HepG2 (cell line): ENCODE data around the gene ICAM5. TPM values are rescaled to one million over a fixed set of nuclear protein-coding genes. Genes with fewer than 3 reads are reported as not detected.

Source experiments
- HNF4A ChIP-seq: sonication (generic); formaldehyde crosslinking; IDR thresholded peaks from 2 replicates; pipeline ENCODE4 v1.4.0; 2020; ENCODE audit warnings: missing genetic modification reagents
- IKZF1 ChIP-seq: fragments of 450-650 bp; IDR thresholded peaks from 2 replicates; pipeline ENCODE4 v1.7.1; 2016
- MXI1 ChIP-seq: IDR thresholded peaks from 3 replicates; pipeline ENCODE4 v1.6.1; 2012; ENCODE audit warnings: low read depth, low read length, inconsistent platforms, borderline replicate concordance
- MYC ChIP-seq: sonication (generic); formaldehyde crosslinking; IDR thresholded peaks from 2 replicates; pipeline ENCODE4 v1.9.0; 2021; ENCODE audit warnings: missing genetic modification reagents, borderline replicate concordance
- NFE2L1 ChIP-seq: sonication (generic); formaldehyde crosslinking; IDR thresholded peaks from 2 replicates; pipeline ENCODE4 v1.4.0; 2020; ENCODE audit warnings: missing genetic modification reagents, mild to moderate bottlenecking, borderline replicate concordance
- NR1H2 ChIP-seq: sonication (generic); formaldehyde crosslinking; IDR thresholded peaks from 2 replicates; pipeline ENCODE4 v1.8.1; 2022; ENCODE audit warnings: low read depth, missing genetic modification reagents, borderline replicate concordance
- NR3C1 ChIP-seq: sonication (generic); formaldehyde crosslinking; IDR thresholded peaks from 2 replicates; pipeline ENCODE4 v1.4.0; 2020; ENCODE audit warnings: missing genetic modification reagents
- RARG ChIP-seq: sonication (generic); formaldehyde crosslinking; IDR thresholded peaks from 2 replicates; pipeline ENCODE4 v1.4.0; 2020; ENCODE audit warnings: low read depth, mild to moderate bottlenecking, missing genetic modification reagents
- SETDB1 ChIP-seq: sonication (generic); formaldehyde crosslinking; IDR thresholded peaks from 2 replicates; pipeline ENCODE4 v1.5.1; 2020; ENCODE audit warnings: missing genetic modification reagents, mild to moderate bottlenecking, borderline replicate concordance
- SNRNP70 ChIP-seq: fragments of 200-400 bp; formaldehyde crosslinking; IDR thresholded peaks from 2 replicates; pipeline ENCODE4 v1.6.1; 2017; ENCODE audit warnings: mild to moderate bottlenecking, low read depth, low read length, moderate library complexity
- TCF12 ChIP-seq, 2 experiments: fragments of 450-650 bp in 1 of 2; sonication (generic) in 1 of 2; formaldehyde crosslinking in 1 of 2; IDR thresholded peaks; 2 replicates each; pipeline versions ENCODE4 v1.6.1 to v1.8.0; 2017 to 2022; ENCODE audit warnings: antibody characterized with exemption in 1 of 2, mild to moderate bottlenecking in 1 of 2, missing genetic modification reagents in 1 of 2, moderate library complexity in 1 of 2
- THAP11 ChIP-seq: IDR thresholded peaks from 2 replicates; pipeline ENCODE4 v1.6.1; 2016; ENCODE audit warnings: missing biosample characterization, missing genetic modification reagents
- ZBTB21 ChIP-seq: sonication (generic); formaldehyde crosslinking; IDR thresholded peaks from 2 replicates; pipeline ENCODE4 v1.4.0; 2020; ENCODE audit warnings: missing genetic modification reagents
- ZFY ChIP-seq: sonication (generic); formaldehyde crosslinking; IDR thresholded peaks from 2 replicates; pipeline ENCODE4 v1.4.0; 2020; ENCODE audit warnings: missing genetic modification reagents
- ZKSCAN5 ChIP-seq: sonication (generic); formaldehyde crosslinking; IDR thresholded peaks from 2 replicates; pipeline ENCODE4 v1.5.1; 2020; ENCODE audit warnings: mild to moderate bottlenecking, missing genetic modification reagents
- ZNF20 ChIP-seq: sonication (generic); formaldehyde crosslinking; IDR thresholded peaks from 2 replicates; pipeline ENCODE4 v1.4.0; 2020; ENCODE audit warnings: mild to moderate bottlenecking, moderate library complexity, missing genetic modification reagents
- ZNF256 ChIP-seq: sonication (generic); formaldehyde crosslinking; conservative IDR thresholded peaks from 2 replicates; pipeline ENCODE4 v1.4.0; 2020; ENCODE audit warnings: missing genetic modification reagents
- ZNF333 ChIP-seq: sonication (generic); formaldehyde crosslinking; IDR thresholded peaks from 2 replicates; pipeline ENCODE4 v1.4.0; 2020; ENCODE audit warnings: mild to moderate bottlenecking, missing genetic modification reagents, borderline replicate concordance
- ZNF747 ChIP-seq: sonication (generic); formaldehyde crosslinking; IDR thresholded peaks from 2 replicates; pipeline ENCODE4 v1.8.1; 2023; ENCODE audit warnings: missing genetic modification reagents, mild to moderate bottlenecking, borderline replicate concordance
- ZZZ3 ChIP-seq: sonication (generic); formaldehyde crosslinking; IDR thresholded peaks from 2 replicates; pipeline ENCODE4 v1.4.0; 2020; ENCODE audit warnings: missing genetic modification reagents, mild to moderate bottlenecking, borderline replicate concordance
- polyA plus RNA-seq, 8 experiments: library from polyadenylated mRNA; depleted of rRNA in 3 of 8; stranded (reverse) in 7 of 8; unstranded in 1 of 8; fragments of >200 nt; fragmentation: Illumina TruSeq in 4 of 8; extraction: Trizol in 4 of 8; gene quantifications; 2 replicates each; pipeline versions ENCODE4 v1.2.1 to v1.2.3, GENCODE V29; 2011 to 2016; ENCODE audit warnings: low read depth in 4 of 8, missing spikeins in 1 of 8, mixed read lengths in 1 of 8; ENCODE audit not compliant: insufficient read depth in 1 of 8
- total RNA-seq, 5 experiments: library from RNA; depleted of rRNA; stranded (reverse); fragments of >200 nt; fragmentation: Illumina TruSeq; extraction: Trizol; gene quantifications; 2 replicates each; pipeline ENCODE4 v1.2.3, GENCODE V29; 2016; ENCODE audit warnings: low read depth in 1 of 5
- TF ChIP-seq, protein P1 (sequence below): IDR thresholded peaks from 2 replicates; pipeline ENCODE4 v1.6.1; 2016; ENCODE audit warnings: low read depth, control low read depth
- TF ChIP-seq, protein P2 (sequence below): sonication (generic); formaldehyde crosslinking; IDR thresholded peaks from 2 replicates; pipeline ENCODE4 v1.8.0; 2022; ENCODE audit warnings: mild to moderate bottlenecking, missing genetic modification reagents
- TF ChIP-seq, protein P3 (sequence below): sonication (generic); formaldehyde crosslinking; IDR thresholded peaks from 2 replicates; pipeline ENCODE4 v1.4.0; 2020; ENCODE audit warnings: missing genetic modification reagents
- TF ChIP-seq, protein P4 (sequence below): IDR thresholded peaks from 2 replicates; pipeline ENCODE4 v1.6.1; 2018; ENCODE audit warnings: missing genetic modification reagents, mild to moderate bottlenecking, missing compliant biosample characterization

Gene ICAM5
- total and polyA plus RNA-seq, 2 of the 13 experiments (the other 11 are each of a cell fraction or from before 2014, with no cell fraction given) = 0.46 to 1.6 TPM

DNA sequence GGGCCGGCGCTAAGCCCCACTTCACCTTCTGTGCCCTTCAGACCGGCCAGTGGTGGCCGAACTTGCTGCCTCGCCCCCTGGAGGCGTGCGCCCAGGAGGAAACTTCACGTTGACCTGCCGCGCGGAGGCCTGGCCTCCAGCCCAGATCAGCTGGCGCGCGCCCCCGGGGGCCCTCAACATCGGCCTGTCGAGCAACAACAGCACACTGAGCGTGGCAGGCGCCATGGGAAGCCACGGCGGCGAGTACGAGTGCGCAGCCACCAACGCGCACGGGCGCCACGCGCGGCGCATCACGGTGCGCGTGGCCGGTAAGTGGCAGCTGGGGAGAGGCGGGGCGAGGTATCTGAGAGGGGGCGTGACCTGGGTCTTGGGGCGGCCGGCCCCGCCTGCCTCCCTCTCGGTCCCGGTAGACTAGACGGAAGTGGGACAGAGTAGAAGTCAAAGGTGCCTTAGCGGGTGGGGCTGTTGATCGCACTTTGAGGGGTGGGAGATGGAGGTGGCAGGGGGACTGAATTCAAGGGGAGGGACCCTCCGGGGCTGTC is 5.6 kb downstream of the ICAM5 start (continued):
- TF ChIP-seq MYC (CRISPR knock-in tag) = peak; percentile 53; the same call in 1 of the 2 replicates
- TF ChIP-seq ZBTB21 (CRISPR knock-in tag) = no peak
- no peak for TF ChIP-seq ZNF333 (CRISPR knock-in tag)
- TF ChIP-seq, protein P1, sequence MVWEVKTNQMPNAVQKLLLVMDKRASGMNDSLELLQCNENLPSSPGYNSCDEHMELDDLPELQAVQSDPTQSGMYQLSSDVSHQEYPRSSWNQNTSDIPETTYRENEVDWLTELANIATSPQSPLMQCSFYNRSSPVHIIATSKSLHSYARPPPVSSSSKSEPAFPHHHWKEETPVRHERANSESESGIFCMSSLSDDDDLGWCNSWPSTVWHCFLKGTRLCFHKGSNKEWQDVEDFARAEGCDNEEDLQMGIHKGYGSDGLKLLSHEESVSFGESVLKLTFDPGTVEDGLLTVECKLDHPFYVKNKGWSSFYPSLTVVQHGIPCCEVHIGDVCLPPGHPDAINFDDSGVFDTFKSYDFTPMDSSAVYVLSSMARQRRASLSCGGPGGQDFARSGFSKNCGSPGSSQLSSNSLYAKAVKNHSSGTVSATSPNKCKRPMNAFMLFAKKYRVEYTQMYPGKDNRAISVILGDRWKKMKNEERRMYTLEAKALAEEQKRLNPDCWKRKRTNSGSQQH (CRISPR knock-in tag) = no peak
- TF ChIP-seq HNF4A (CRISPR knock-in tag) = no peak
- no peak for TF ChIP-seq RARG (CRISPR knock-in tag)
- TF ChIP-seq ZNF747 (CRISPR knock-in tag) = no peak
- TF ChIP-seq NFE2L1 (CRISPR knock-in tag) = no peak
- no peak for TF ChIP-seq TCF12 (IDR thresholded peaks at IDR 0.05)
- TF ChIP-seq TCF12 (CRISPR knock-in tag; IDR thresholded peaks at IDR 0.05) = no peak
- no peak for TF ChIP-seq NR1H2
- 0 out of 3 replicates have a peak, but pooled peaks have one; percentile 30 for TF ChIP-seq MXI1
- TF ChIP-seq, protein P2, sequence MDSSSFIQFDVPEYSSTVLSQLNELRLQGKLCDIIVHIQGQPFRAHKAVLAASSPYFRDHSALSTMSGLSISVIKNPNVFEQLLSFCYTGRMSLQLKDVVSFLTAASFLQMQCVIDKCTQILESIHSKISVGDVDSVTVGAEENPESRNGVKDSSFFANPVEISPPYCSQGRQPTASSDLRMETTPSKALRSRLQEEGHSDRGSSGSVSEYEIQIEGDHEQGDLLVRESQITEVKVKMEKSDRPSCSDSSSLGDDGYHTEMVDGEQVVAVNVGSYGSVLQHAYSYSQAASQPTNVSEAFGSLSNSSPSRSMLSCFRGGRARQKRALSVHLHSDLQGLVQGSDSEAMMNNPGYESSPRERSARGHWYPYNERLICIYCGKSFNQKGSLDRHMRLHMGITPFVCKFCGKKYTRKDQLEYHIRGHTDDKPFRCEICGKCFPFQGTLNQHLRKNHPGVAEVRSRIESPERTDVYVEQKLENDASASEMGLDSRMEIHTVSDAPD (CRISPR knock-in tag) = no peak
- TF ChIP-seq SETDB1 (CRISPR knock-in tag) = no peak
- TF ChIP-seq SNRNP70 = no peak
- no peak for TF ChIP-seq IKZF1
- no peak for TF ChIP-seq THAP11 (CRISPR knock-in tag)
- TF ChIP-seq ZZZ3 (CRISPR knock-in tag) = no peak
- TF ChIP-seq NR3C1 (CRISPR knock-in tag) = no peak
- TF ChIP-seq, protein P3, sequence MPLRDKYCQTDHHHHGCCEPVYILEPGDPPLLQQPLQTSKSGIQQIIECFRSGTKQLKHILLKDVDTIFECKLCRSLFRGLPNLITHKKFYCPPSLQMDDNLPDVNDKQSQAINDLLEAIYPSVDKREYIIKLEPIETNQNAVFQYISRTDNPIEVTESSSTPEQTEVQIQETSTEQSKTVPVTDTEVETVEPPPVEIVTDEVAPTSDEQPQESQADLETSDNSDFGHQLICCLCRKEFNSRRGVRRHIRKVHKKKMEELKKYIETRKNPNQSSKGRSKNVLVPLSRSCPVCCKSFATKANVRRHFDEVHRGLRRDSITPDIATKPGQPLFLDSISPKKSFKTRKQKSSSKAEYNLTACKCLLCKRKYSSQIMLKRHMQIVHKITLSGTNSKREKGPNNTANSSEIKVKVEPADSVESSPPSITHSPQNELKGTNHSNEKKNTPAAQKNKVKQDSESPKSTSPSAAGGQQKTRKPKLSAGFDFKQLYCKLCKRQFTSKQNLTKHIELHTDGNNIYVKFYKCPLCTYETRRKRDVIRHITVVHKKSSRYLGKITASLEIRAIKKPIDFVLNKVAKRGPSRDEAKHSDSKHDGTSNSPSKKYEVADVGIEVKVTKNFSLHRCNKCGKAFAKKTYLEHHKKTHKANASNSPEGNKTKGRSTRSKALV = peak; percentile 74; the same call in 1 of the 2 replicates
- TF ChIP-seq, protein P4, sequence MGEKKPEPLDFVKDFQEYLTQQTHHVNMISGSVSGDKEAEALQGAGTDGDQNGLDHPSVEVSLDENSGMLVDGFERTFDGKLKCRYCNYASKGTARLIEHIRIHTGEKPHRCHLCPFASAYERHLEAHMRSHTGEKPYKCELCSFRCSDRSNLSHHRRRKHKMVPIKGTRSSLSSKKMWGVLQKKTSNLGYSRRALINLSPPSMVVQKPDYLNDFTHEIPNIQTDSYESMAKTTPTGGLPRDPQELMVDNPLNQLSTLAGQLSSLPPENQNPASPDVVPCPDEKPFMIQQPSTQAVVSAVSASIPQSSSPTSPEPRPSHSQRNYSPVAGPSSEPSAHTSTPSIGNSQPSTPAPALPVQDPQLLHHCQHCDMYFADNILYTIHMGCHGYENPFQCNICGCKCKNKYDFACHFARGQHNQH (CRISPR knock-in tag) = no peak
- TF ChIP-seq ZNF20 (CRISPR knock-in tag) = no peak
- peak; percentile 48; the same call in 1 of the 2 replicates for TF ChIP-seq ZFY (CRISPR knock-in tag)
- TF ChIP-seq ZKSCAN5 = no peak
- no peak for TF ChIP-seq ZNF256 (CRISPR knock-in tag)
